H1 (cell line): ENCODE measurements around the gene HSPA4. TPM values are rescaled to one million over a fixed set of nuclear protein-coding genes. Genes with fewer than 3 reads are reported as not detected.

Source experiments
- CHD2 ChIP-seq: IDR thresholded peaks from 2 replicates; pipeline ENCODE4 v1.6.1; 2012; ENCODE audit warnings: low read length, improper control_type of control experiment
- CHD7 ChIP-seq: fragments of 300-600 bp; sonication (generic); IDR thresholded peaks from 2 replicates; pipeline ENCODE4 v1.7.1; 2012; ENCODE audit warnings: low read length, moderate library complexity, mild to moderate bottlenecking, inconsistent platforms; ENCODE audit not compliant: insufficient replicate concordance
- EP300 ChIP-seq, 2 experiments: IDR thresholded peaks; 1 replicate in 1 of 2; 2 replicates in 1 of 2; pipeline ENCODE4 v1.6.1; 2011 to 2012; ENCODE audit warnings: low read depth in 2 of 2, low read length in 2 of 2, mild to moderate bottlenecking in 2 of 2, borderline replicate concordance in 1 of 2, inconsistent platforms in 1 of 2, moderate library complexity in 1 of 2
- JUN ChIP-seq: IDR thresholded peaks from 2 replicates; pipeline ENCODE4 v1.6.1; 2011; ENCODE audit warnings: low read depth, mild to moderate bottlenecking, improper control_type of control experiment, low read length
- SIN3A ChIP-seq, 2 experiments: IDR thresholded peaks in 1 of 2; conservative IDR thresholded peaks in 1 of 2; 2 replicates each; pipeline ENCODE4 v1.6.1; 2011 to 2012; ENCODE audit warnings: low read length in 2 of 2, improper control_type of control experiment in 1 of 2, low read depth in 1 of 2, mild to moderate bottlenecking in 1 of 2
- TAF1 ChIP-seq: IDR thresholded peaks from 2 replicates; pipeline ENCODE4 v1.6.1; 2011; ENCODE audit warnings: mild to moderate bottlenecking, low read depth, low read length
- TEAD4 ChIP-seq: IDR thresholded peaks from 2 replicates; pipeline ENCODE4 v1.6.1; 2012; ENCODE audit warnings: low read depth, low read length, inconsistent platforms, mixed read lengths
- polyA plus RNA-seq, 7 experiments: library from polyadenylated mRNA; depleted of rRNA in 3 of 7; stranded (reverse) in 5 of 7; unstranded in 2 of 7; fragments of >200 nt in 5 of 7; fragments of 200-250 nt in 2 of 7; gene quantifications; 1 replicate in 5 of 7; 2 replicates in 1 of 7; 4 replicates in 1 of 7; pipeline versions ENCODE4 v1.2.1 to v1.2.3, GENCODE V29; 2011 to 2013; ENCODE audit warnings: missing spikeins in 2 of 7, mixed read lengths in 2 of 7
- total RNA-seq: library from RNA; stranded (reverse); fragmentation: NEBNext Ultra II Directional; extraction: Animal tissue kit (Norgen Biotek cat#: 25700); gene quantifications from 2 replicates; pipeline ENCODE4 v1.2.1, GENCODE V29; 2021

Gene HSPA4
- total and polyA plus RNA-seq, 2 of the 8 experiments (the other 6 are each of a cell fraction or from before 2014, with no cell fraction given), result 28.9 to 445 TPM

GRCh38 chr5:133109655-133110483 lies 58.1 kb downstream of the HSPA4 start (continued):
- TF ChIP-seq CHD7, result no peak
- TF ChIP-seq TAF1, result no peak
- TF ChIP-seq TEAD4, result no peak
- no peak for TF ChIP-seq SIN3A (conservative IDR thresholded peaks at IDR 0.05 in 1 of 2, IDR thresholded peaks at IDR 0.05 in 1 of 2; ENCODE audit: low read depth in 1 of 2, low read length in 2 of 2)
- no peak for TF ChIP-seq JUN
- no peak for TF ChIP-seq CHD2
- TF ChIP-seq EP300 (IDR thresholded peaks at IDR 0.05; ENCODE audit: borderline replicate concordance in 1 of 2, low read depth in 2 of 2, low read length in 2 of 2), result no peak
